H1 (cell line): ENCODE measurements around the gene MTF2. TPM values are rescaled to one million over a fixed set of nuclear protein-coding genes. Genes with fewer than 3 reads are reported as not detected.

Experiments
- CTCF ChIA-PET: fragments of 300-600 bp; sonication (Branson Sonifier 250); formaldehyde crosslinking; loops from one replicate; lab custom pipeline; 2021; ENCODE audit not compliant: partially characterized antibody; lab: Charles Lee
- POLR2A ChIA-PET: fragments of 300-600 bp; sonication (Branson Sonifier 250); formaldehyde crosslinking; loops from one replicate; lab custom pipeline; 2021; ENCODE audit warnings: inconsistent platforms; ENCODE audit not compliant: partially characterized antibody; lab: Charles Lee
- DNase-seq, 2 experiments: peaks; one replicate each; pipeline versions ENCODE4 v3.0.0 to v3.0.0-alpha.2; 2010 to 2022; ENCODE audit warnings: low spot score in 2 of 2, low read depth in 1 of 2, mixed read lengths in 1 of 2
- FAIRE-seq: peaks from 2 replicates; lab custom pipeline; 2011; peaks lifted over from hg19 to GRCh38; lab: Jason Lieb, UNC
- H2AFZ ChIP-seq: 2 replicates; pipeline ENCODE4 v1.8.1; 2012; ENCODE audit warnings: low read length, inconsistent platforms
- H2AK5ac ChIP-seq: 2 replicates; pipeline ENCODE4 v1.6.1; 2013; ENCODE audit warnings: low read depth, low read length
- H2BK120ac ChIP-seq: replicated peaks from 2 replicates; pipeline ENCODE3; 2013; ENCODE audit warnings: low read depth, low read length, inconsistent platforms
- H2BK12ac ChIP-seq: 2 replicates; pipeline ENCODE4 v1.6.1; 2013; ENCODE audit warnings: low read depth, low read length
- H2BK15ac ChIP-seq: 2 replicates; pipeline ENCODE4 v1.6.1; 2013; ENCODE audit warnings: low read length
- H2BK20ac ChIP-seq: 2 replicates; pipeline ENCODE4 v1.6.1; 2013; ENCODE audit warnings: low read length
- H2BK5ac ChIP-seq: 2 replicates; pipeline ENCODE4 v1.6.1; 2013; ENCODE audit warnings: low read depth, low read length
- H3K14ac ChIP-seq: 2 replicates; pipeline ENCODE4 v1.6.1; 2013; ENCODE audit warnings: inconsistent platforms; ENCODE audit not compliant: insufficient read length
- H3K18ac ChIP-seq: 2 replicates; pipeline ENCODE4 v1.6.1; 2013; ENCODE audit warnings: low read length; ENCODE audit errors: extremely low read depth
- H3K23ac ChIP-seq: 2 replicates; pipeline ENCODE4 v1.6.1; 2013; ENCODE audit warnings: inconsistent platforms; ENCODE audit not compliant: insufficient read length
- H3K23me2 ChIP-seq: 2 replicates; pipeline ENCODE4 v1.6.1; 2013; ENCODE audit warnings: low read depth, low read length
- H3K27ac ChIP-seq: 2 replicates; pipeline ENCODE4 v1.6.1; 2011; ENCODE audit warnings: low read depth, low read length, inconsistent platforms
- H3K27me3 ChIP-seq, 4 experiments: replicated peaks in 1 of 4; 1 replicate in 1 of 4; 2 replicates in 3 of 4; pipeline versions ENCODE4 v1.6.1 to v1.8.1; 2011 to 2013; ENCODE audit warnings: low read length in 3 of 4, mild to moderate bottlenecking in 3 of 4, inconsistent platforms in 2 of 4, mixed read lengths in 2 of 4, moderate library complexity in 1 of 4; ENCODE audit not compliant: control insufficient read depth in 3 of 4, insufficient read depth in 3 of 4; ENCODE audit errors: extremely low read depth in 1 of 4
- H3K36me3 ChIP-seq, 4 experiments: 2 replicates each; pipeline versions ENCODE4 v1.6.1 to v1.8.1; 2011 to 2013; ENCODE audit warnings: mild to moderate bottlenecking in 4 of 4, low read length in 3 of 4, moderate library complexity in 2 of 4, control low read depth in 1 of 4, inconsistent platforms in 1 of 4; ENCODE audit not compliant: insufficient read depth in 4 of 4, control insufficient read depth in 2 of 4
- H3K4ac ChIP-seq: replicated peaks from 2 replicates; pipeline ENCODE3; 2013; ENCODE audit warnings: low read length, low read depth, mixed read lengths, inconsistent platforms; ENCODE audit not compliant: insufficient read length
- H3K4me1 ChIP-seq, 4 experiments: replicated peaks in 1 of 4; 1 replicate in 1 of 4; 2 replicates in 3 of 4; pipeline versions ENCODE4 v1.6.1 to v1.8.1; 2011 to 2013; ENCODE audit warnings: low read length in 3 of 4, inconsistent platforms in 2 of 4, mixed read lengths in 1 of 4; ENCODE audit not compliant: insufficient read depth in 4 of 4, control insufficient read depth in 3 of 4
- H3K4me2 ChIP-seq, 2 experiments: 2 replicates each; pipeline versions ENCODE4 v1.6.1 to v1.8.1; 2011 to 2013; ENCODE audit warnings: low read depth in 2 of 2, low read length in 2 of 2, control low read depth in 1 of 2, inconsistent platforms in 1 of 2, mild to moderate bottlenecking in 1 of 2; ENCODE audit not compliant: insufficient read depth in 1 of 2
- H3K4me3 ChIP-seq, 4 experiments: fragments of 200-600, 300-600 bp in 1 of 4; sonication (generic), shearing (Covaris generic), sonication (Bioruptor Twin) in 1 of 4; 2 replicates each; pipeline versions ENCODE4 v1.5.1 to v1.8.1; 2011 to 2016; ENCODE audit warnings: low read length in 4 of 4, low read depth in 3 of 4, control low read depth in 2 of 4, inconsistent platforms in 2 of 4, mild to moderate bottlenecking in 2 of 4, mixed read lengths in 1 of 4, moderate library complexity in 1 of 4; ENCODE audit not compliant: insufficient read depth in 2 of 4; ENCODE audit errors: extremely low read depth in 1 of 4
- H3K56ac ChIP-seq: replicated peaks from 2 replicates; pipeline ENCODE3; 2013; ENCODE audit warnings: low read depth, mild to moderate bottlenecking, mixed read lengths, low read length, inconsistent platforms; ENCODE audit not compliant: insufficient read length
- H3K79me1 ChIP-seq: 2 replicates; pipeline ENCODE4 v1.6.1; 2013; ENCODE audit warnings: low read depth, low read length, control low read depth
- H3K79me2 ChIP-seq, 2 experiments: 2 replicates each; pipeline versions ENCODE4 v1.6.1 to v1.8.1; 2012 to 2013; ENCODE audit warnings: low read length in 2 of 2, mild to moderate bottlenecking in 2 of 2, inconsistent platforms in 1 of 2; ENCODE audit not compliant: insufficient read depth in 2 of 2, control insufficient read depth in 1 of 2
- H3K9ac ChIP-seq, 4 experiments: replicated peaks in 1 of 4; 1 replicate in 1 of 4; 2 replicates in 3 of 4; pipeline versions ENCODE4 v1.6.1 to v1.8.1; 2011 to 2013; ENCODE audit warnings: low read depth in 3 of 4, low read length in 3 of 4, control low read depth in 2 of 4, mild to moderate bottlenecking in 2 of 4, moderate library complexity in 2 of 4, inconsistent platforms in 1 of 4; ENCODE audit errors: extremely low read depth in 1 of 4
- H3K9me3 ChIP-seq, 2 experiments: 2 replicates each; pipeline versions ENCODE4 v1.6.1 to v1.8.1; 2012 to 2013; ENCODE audit warnings: mild to moderate bottlenecking in 2 of 2, moderate library complexity in 2 of 2, control low read depth in 1 of 2, inconsistent platforms in 1 of 2, low read depth in 1 of 2, low read length in 1 of 2, mixed read lengths in 1 of 2; ENCODE audit not compliant: insufficient read depth in 2 of 2
- H4K20me1 ChIP-seq, 2 experiments: replicated peaks in 1 of 2; 2 replicates each; pipeline versions ENCODE3 to v1.8.1; 2011 to 2013; ENCODE audit warnings: inconsistent platforms in 2 of 2, low read length in 2 of 2, mild to moderate bottlenecking in 1 of 2; ENCODE audit not compliant: insufficient read depth in 2 of 2, control insufficient read depth in 1 of 2
- H4K5ac ChIP-seq: 2 replicates; pipeline ENCODE4 v1.6.1; 2013; ENCODE audit warnings: low read length, low read depth, mixed read lengths, inconsistent platforms; ENCODE audit not compliant: insufficient read length
- H4K8ac ChIP-seq: 2 replicates; pipeline ENCODE4 v1.8.0; 2013; ENCODE audit warnings: mild to moderate bottlenecking, moderate library complexity, low read length, inconsistent platforms; ENCODE audit not compliant: insufficient read depth; ENCODE audit errors: extremely low read depth
- H4K91ac ChIP-seq: replicated peaks from 2 replicates; pipeline ENCODE3; 2013; ENCODE audit warnings: low read length, mixed read lengths, inconsistent platforms; ENCODE audit not compliant: insufficient read length
- CTCF ChIP-seq, 3 experiments: IDR thresholded peaks; 1 replicate in 2 of 3; 2 replicates in 1 of 3; pipeline versions ENCODE4 v1.5.1 to v1.6.1; 2011; ENCODE audit warnings: low read length in 3 of 3, mild to moderate bottlenecking in 3 of 3, inconsistent platforms in 2 of 3, low read depth in 1 of 3, moderate library complexity in 1 of 3; ENCODE audit not compliant: insufficient read depth in 1 of 3; ENCODE audit errors: control extremely low read depth in 1 of 3
- MAFK ChIP-seq: IDR thresholded peaks from 2 replicates; pipeline ENCODE4 v1.6.1; 2012; ENCODE audit warnings: low read depth, mild to moderate bottlenecking, improper control_type of control experiment, low read length
- POLR2A ChIP-seq, 2 experiments: IDR thresholded peaks; 1 replicate in 1 of 2; 2 replicates in 1 of 2; pipeline ENCODE4 v1.6.1; 2011; ENCODE audit warnings: low read depth in 2 of 2, low read length in 2 of 2, mild to moderate bottlenecking in 2 of 2; ENCODE audit errors: control extremely low read depth in 1 of 2
- TCF12 ChIP-seq: IDR thresholded peaks from 2 replicates; pipeline ENCODE4 v1.6.1; 2011; ENCODE audit warnings: low read depth, mild to moderate bottlenecking, low read length
- ZNF274 ChIP-seq: IDR thresholded peaks from 2 replicates; pipeline ENCODE4 v1.7.0; 2012; ENCODE audit warnings: low read length, borderline replicate concordance; ENCODE audit errors: extremely low read depth
- WGBS, 2 experiments: shearing (Covaris generic) in 1 of 2; methylation state at CpG; one replicate each; pipeline versions ENCODE4 v1.1.6 to v1.1.7; 2013 to 2015; ENCODE audit warnings: low lambda C conversion rate in 2 of 2, mixed read lengths in 2 of 2, inconsistent platforms in 1 of 2, low coverage in 1 of 2, missing lambda C conversion rate in 1 of 2; ENCODE audit not compliant: insufficient replicate concordance in 2 of 2, insufficient coverage in 1 of 2, insufficient read length in 1 of 2; ENCODE audit errors: extremely low coverage in 1 of 2, missing lambda C conversion rate in 1 of 2; 5-methylcytosine and 5-hydroxymethylcytosine counted together
- polyA plus RNA-seq, 7 experiments: library from polyadenylated mRNA; depleted of rRNA in 3 of 7; stranded (reverse) in 5 of 7; unstranded in 2 of 7; fragments of >200 nt in 5 of 7; fragments of 200-250 nt in 2 of 7; gene quantifications; 1 replicate in 5 of 7; 2 replicates in 1 of 7; 4 replicates in 1 of 7; pipeline versions ENCODE4 v1.2.1 to v1.2.3, GENCODE V29; 2011 to 2013; ENCODE audit warnings: missing spikeins in 2 of 7, mixed read lengths in 2 of 7
- total RNA-seq: library from RNA; stranded (reverse); fragmentation: NEBNext Ultra II Directional; extraction: Animal tissue kit (Norgen Biotek cat#: 25700); gene quantifications from 2 replicates; pipeline ENCODE4 v1.2.1, GENCODE V29; 2021

Gene MTF2
- total and polyA plus RNA-seq, 2 of the 8 experiments (the other 6 are each of a cell fraction or from before 2014, with no cell fraction given), result 72.1 to 102 TPM

GRCh38 chr1:93114391-93114790 is 35.3 kb downstream of the MTF2 start:
- H3K4me3 ChIP-seq, result no peak overlapping the region
- no peak overlapping the region for H2BK120ac ChIP-seq
- no peak overlapping the region for H3K18ac ChIP-seq
- peaks cover 0 to 8% (median 0%) of the 10 kb centered on the region in 4 experiments; a peak in 1 of 7 replicates for H3K4me1 ChIP-seq
- peaks cover 12 to 75% of the 10 kb centered on the region in 2 experiments for H3K79me2 ChIP-seq
- no peaks in the 10 kb centered on the region for H3K9me3 ChIP-seq
- no peak overlapping the region for H2AFZ ChIP-seq
- FAIRE-seq (no peak), DNase-seq (no peak)
- H3K79me1 ChIP-seq, result peaks cover 9% of the 10 kb centered on the region; the same call in 1 of the 2 replicates
- no peak overlapping the region for H4K91ac ChIP-seq
- H3K4ac ChIP-seq, result no peak overlapping the region
- no peak overlapping the region for H3K23ac ChIP-seq
- peaks cover 6 to 71% (median 37%) of the 10 kb centered on the region in 4 experiments for H3K36me3 ChIP-seq
- POLR2A ChIA-PET, result interaction anchor here (1.0 kb wide), 1 partner anchor 25 kb away, joined by 6 read pairs; no protein-coding TSS in a partner anchor
- no peak overlapping the region for H2BK12ac ChIP-seq
- no peak overlapping the region for H4K8ac ChIP-seq
- no peak overlapping the region for H3K4me2 ChIP-seq
- H2AK5ac ChIP-seq, result no peak overlapping the region
- TF ChIP-seq TCF12, result no peak
- no peak for TF ChIP-seq ZNF274
- TF ChIP-seq CTCF (IDR thresholded peaks at IDR 0.05; ENCODE audit: control extremely low read depth in 1 of 3, insufficient read depth in 1 of 3, low read depth in 1 of 3, low read length in 3 of 3), result no peak
- TF ChIP-seq POLR2A (IDR thresholded peaks at IDR 0.05; ENCODE audit: control extremely low read depth in 1 of 2, low read depth in 2 of 2, low read length in 2 of 2), result no peak
- no peak for TF ChIP-seq MAFK
- peaks cover 8 to 13% of the 10 kb centered on the region in 2 experiments for H4K20me1 ChIP-seq
- H4K5ac ChIP-seq, result no peak overlapping the region
- no peak overlapping the region for H3K14ac ChIP-seq
- no peaks in the 10 kb centered on the region for H3K23me2 ChIP-seq
- WGBS, 2 experiments, result 91% methylated on average over 2 of the region's 2 CpGs; no CpG with 5 or more reads in 1 of the 2 experiments
- no peaks in the 10 kb centered on the region for H3K27me3 ChIP-seq
- H3K27ac ChIP-seq, result no peak overlapping the region
- H2BK15ac ChIP-seq, result no peak overlapping the region
- no peak overlapping the region for H2BK20ac ChIP-seq
- no peak overlapping the region for H3K9ac ChIP-seq
- no peak overlapping the region for H2BK5ac ChIP-seq
- H3K56ac ChIP-seq, result no peak overlapping the region
- CTCF ChIA-PET, result interaction anchor here (0.8 kb wide), 1 partner anchor 11 kb away, joined by 3 read pairs; no protein-coding TSS in a partner anchor
